Mesodermal cell (in vitro differentiated cells): ENCODE data around the gene PPP4R1.

Experiments used
- H3K27ac ChIP-seq: 2 replicates; pipeline ENCODE4 v1.7.0; 2013; ENCODE audit warnings: mild to moderate bottlenecking, low read depth, low read length, moderate library complexity; ENCODE audit not compliant: severe bottlenecking
- H3K36me3 ChIP-seq: 2 replicates; pipeline ENCODE4 v1.7.1; 2013; ENCODE audit warnings: mild to moderate bottlenecking, low read length, moderate library complexity; ENCODE audit not compliant: control insufficient read depth, insufficient read depth
- H3K4me1 ChIP-seq: one replicate; pipeline ENCODE4 v1.7.1; 2013; ENCODE audit warnings: mild to moderate bottlenecking, low read length; ENCODE audit not compliant: insufficient read depth, control insufficient read depth, poor library complexity, severe bottlenecking
- H3K4me3 ChIP-seq: 2 replicates; pipeline ENCODE4 v1.7.0; 2013; ENCODE audit warnings: low read length, control low read depth, mild to moderate bottlenecking; ENCODE audit not compliant: insufficient read depth, poor library complexity, severe bottlenecking; ENCODE audit errors: extremely low read depth
- H3K9me3 ChIP-seq: 2 replicates; pipeline ENCODE4 v1.7.1; 2013; ENCODE audit warnings: mild to moderate bottlenecking, low read length, moderate library complexity; ENCODE audit not compliant: control insufficient read depth
- WGBS, 2 experiments: methylation state at CpG; one replicate each; pipeline ENCODE4 v1.1.5; 2013; ENCODE audit warnings: missing lambda C conversion rate in 2 of 2; ENCODE audit not compliant: insufficient coverage in 2 of 2; 5-methylcytosine and 5-hydroxymethylcytosine counted together

PPP4R1 gene

GRCh38 chr18:9628984-9629383 is 14.6 kb upstream of the PPP4R1 start:
- H3K27ac ChIP-seq = no peak overlapping the region
- no peaks in the 10 kb centered on the region for H3K9me3 ChIP-seq
- no peak overlapping the region for H3K4me3 ChIP-seq
- peaks cover 20% of the 10 kb centered on the region for H3K4me1 ChIP-seq
- no peaks in the 10 kb centered on the region for H3K36me3 ChIP-seq
- WGBS, 2 experiments = 90 to 96% methylated on average over 4 to 5 of the region's 5 CpGs

- Histone ChIP-seq H3K4me1 (peaks cover 20% of the 10 kb centered on the region), H3K36me3 (no peaks in the 10 kb centered on the region), H3K27ac (peak overlapping the region; percentile 62), H3K4me3 (no peak overlapping the region), H3K9me3 (no peaks in the 10 kb centered on the region)
- WGBS, 2 experiments = 37 to 49% methylated on average over 3 of the region's 3 CpGs
Observed at GRCh38 chr18:9627642-9628041, 13.3 kb upstream of the PPP4R1 start.

GRCh38 chr18:9619990-9620389 is 5.6 kb upstream of the PPP4R1 start:
- Histone ChIP-seq H3K4me1 (peaks cover 20% of the 10 kb centered on the region), H3K27ac (no peak overlapping the region), H3K9me3 (no peaks in the 10 kb centered on the region), H3K36me3 (no peaks in the 10 kb centered on the region), H3K4me3 (no peak overlapping the region)
- 81 to 90% methylated on average over 3 to 4 of the region's 8 CpGs for WGBS, 2 experiments

- no peaks in the 10 kb centered on the region for H3K36me3 ChIP-seq
- H3K27ac ChIP-seq = no peak overlapping the region
- no CpG with 5 or more reads among the region's 1 CpG for WGBS, 2 experiments
- H3K4me1 ChIP-seq = peaks cover 20% of the 10 kb centered on the region
- H3K9me3 ChIP-seq = no peaks in the 10 kb centered on the region
- no peak overlapping the region for H3K4me3 ChIP-seq
Observed at GRCh38 chr18:9619545-9619944, 5.2 kb upstream of the PPP4R1 start.

GRCh38 chr18:9619056-9619455 is 4.7 kb upstream of the PPP4R1 start:
- no peak overlapping the region for H3K27ac ChIP-seq
- H3K4me3 ChIP-seq = no peak overlapping the region
- H3K9me3 ChIP-seq = no peaks in the 10 kb centered on the region
- no peaks in the 10 kb centered on the region for H3K36me3 ChIP-seq
- peaks cover 20% of the 10 kb centered on the region for H3K4me1 ChIP-seq
- WGBS, 2 experiments = 86 to 88% methylated on average over 1 to 2 of the region's 3 CpGs

- H3K9me3 ChIP-seq = no peaks in the 10 kb centered on the region
- no peak overlapping the region for H3K27ac ChIP-seq
- WGBS, 2 experiments = 93 to 97% methylated on average over 3 of the region's 5 CpGs
- H3K36me3 ChIP-seq = peaks cover 1% of the 10 kb centered on the region
- no peak overlapping the region for H3K4me3 ChIP-seq
- peaks cover 20% of the 10 kb centered on the region for H3K4me1 ChIP-seq
Observed at GRCh38 chr18:9617006-9617542, 2.7 kb upstream of the PPP4R1 start.

GRCh38 chr18:9616049-9616448 is 1.7 kb upstream of the PPP4R1 start:
- no peaks in the 10 kb centered on the region for H3K9me3 ChIP-seq
- H3K27ac ChIP-seq = no peak overlapping the region
- H3K36me3 ChIP-seq = peaks cover 12% of the 10 kb centered on the region
- WGBS, 2 experiments = 75 to 100% methylated on average over 1 to 2 of the region's 2 CpGs
- peaks cover 20% of the 10 kb centered on the region for H3K4me1 ChIP-seq
- no peak overlapping the region for H3K4me3 ChIP-seq

- Histone ChIP-seq H3K27ac (peak overlapping the region; percentile 95), H3K36me3 (peaks cover 19% of the 10 kb centered on the region), H3K9me3 (no peaks in the 10 kb centered on the region), H3K4me1 (peaks cover 20% of the 10 kb centered on the region), H3K4me3 (peak overlapping the region; percentile 50)
- WGBS, 2 experiments = 52 to 56% methylated on average over 11 to 12 of the region's 13 CpGs
Observed at GRCh38 chr18:9615280-9615797, 980 bp upstream of the PPP4R1 start.

GRCh38 chr18:9613550-9614400 is 584 bp downstream of the PPP4R1 start:
- peaks cover 16% of the 10 kb centered on the region for H3K4me1 ChIP-seq
- WGBS, 2 experiments = 0% methylated on average over 11 to 48 of the region's 78 CpGs
- peaks cover 21% of the 10 kb centered on the region for H3K36me3 ChIP-seq
- no peaks in the 10 kb centered on the region for H3K9me3 ChIP-seq
- peak overlapping the region; percentile 74 for H3K4me3 ChIP-seq
- peak overlapping the region; percentile 85 for H3K27ac ChIP-seq

GRCh38 chr18:9612977-9613376 is 1.4 kb downstream of the PPP4R1 start:
- Histone ChIP-seq H3K4me1 (peaks cover 22% of the 10 kb centered on the region), H3K27ac (no peak overlapping the region), H3K36me3 (peaks cover 26% of the 10 kb centered on the region), H3K4me3 (peak overlapping the region; percentile 74), H3K9me3 (no peaks in the 10 kb centered on the region)
- WGBS, 2 experiments = 40 to 70% methylated on average over 1 of the region's 3 CpGs
